C4-2B (cell line): ENCODE measurements around the gene GRIK2.
"Not testable (repeated sequence)": the region's sequence is repeated elsewhere in the genome, so short reads cannot be mapped to it uniquely, and the experiment has no call there.

Source experiments
- H3K27ac ChIP-seq: fragments of 450-650 bp; 2 replicates; pipeline ENCODE4 v1.5.1; 2017
- CTCF ChIP-seq: fragments of 450-650 bp; conservative IDR thresholded peaks from 2 replicates; pipeline ENCODE4 v1.5.1; 2017; ENCODE audit warnings: mild to moderate bottlenecking
- ZFX ChIP-seq: fragments of 450-650 bp; IDR thresholded peaks from 2 replicates; pipeline ENCODE4 v1.6.1; 2017

GRIK2 gene

DNA sequence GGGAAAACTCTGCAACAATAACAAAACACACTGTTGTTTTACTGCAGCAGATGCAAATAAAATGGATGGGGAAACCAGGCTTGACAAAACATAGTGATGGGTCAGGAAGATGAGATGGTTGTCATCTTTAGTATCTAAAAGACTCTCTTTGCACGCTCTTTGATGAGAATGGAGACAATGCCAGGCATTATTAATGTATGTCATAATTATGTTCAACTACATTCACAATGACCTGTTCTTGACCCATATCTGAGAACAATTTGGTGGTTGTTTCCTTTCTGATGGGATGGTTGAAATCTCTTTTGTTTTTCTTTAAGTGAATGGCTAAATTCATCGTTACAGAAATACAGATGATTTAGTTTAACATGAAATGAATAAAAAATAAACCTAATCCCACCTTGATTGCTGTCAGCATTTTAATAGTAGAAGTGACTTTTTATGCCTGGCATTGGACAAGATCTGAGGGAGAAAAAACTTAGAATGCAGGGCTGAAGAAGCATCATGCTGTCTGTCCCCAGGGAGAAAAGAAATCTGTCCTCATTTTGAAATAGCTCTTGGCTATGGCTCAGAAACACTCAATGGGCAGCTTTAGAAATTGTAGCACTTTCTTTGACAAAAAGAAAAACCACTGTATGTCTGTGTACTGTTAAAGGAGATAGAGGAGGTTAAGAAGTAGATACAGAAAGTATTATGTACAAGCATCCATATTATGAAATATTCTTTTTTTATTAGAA is 12.4 kb upstream of the GRIK2 start:
- TF ChIP-seq CTCF (no peak), ZFX (no peak)
- no peak overlapping the region for H3K27ac ChIP-seq

GRCh38 chr6:101383747-101384146 is 9.8 kb upstream of the GRIK2 start:
- H3K27ac ChIP-seq, result not testable (repeated sequence)

GRCh38 chr6:101386982-101387381 is 6.5 kb upstream of the GRIK2 start:
- no peak; the same call in 1 of the 2 replicates for TF ChIP-seq CTCF
- TF ChIP-seq ZFX, result no peak
- no peak overlapping the region for H3K27ac ChIP-seq

DNA sequence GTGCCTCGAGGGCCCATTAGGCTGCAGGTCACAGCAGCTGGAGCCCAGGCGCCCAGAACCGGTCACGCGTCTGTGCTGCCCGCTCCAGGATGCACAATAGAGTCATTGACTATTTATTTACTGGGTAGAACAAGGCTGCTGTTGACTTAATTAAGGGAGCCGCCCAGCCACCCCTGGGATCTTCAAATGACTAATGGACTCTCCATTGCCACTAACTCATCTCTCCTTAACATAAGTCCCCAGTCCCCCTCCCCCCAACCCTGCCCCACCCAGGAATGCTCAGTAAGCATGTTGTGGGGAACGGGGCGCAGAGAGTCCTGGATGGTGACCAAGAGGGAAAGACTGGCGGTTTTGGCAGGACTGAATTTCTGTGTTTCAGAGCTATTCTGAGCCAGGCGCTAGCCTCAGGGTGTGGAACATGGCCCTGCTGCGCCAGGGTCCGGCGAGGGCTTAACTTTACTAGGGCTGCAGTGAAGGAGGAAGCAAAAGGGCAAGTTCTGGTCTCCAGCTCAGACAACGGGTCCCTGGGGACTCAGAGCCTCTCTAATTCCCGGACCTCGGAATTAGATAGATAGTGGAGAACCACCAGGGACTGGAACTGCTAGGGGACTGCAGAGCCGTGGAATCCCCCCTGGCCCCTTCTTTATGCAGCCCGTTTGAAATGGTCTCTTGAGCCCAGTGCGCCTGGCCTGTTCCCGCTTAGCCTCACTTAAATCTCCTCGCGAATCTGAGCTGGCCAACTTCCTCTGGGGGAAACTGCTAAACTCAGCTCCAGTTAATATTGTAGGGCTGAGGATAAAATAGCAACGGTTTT is 1.5 kb upstream of the GRIK2 start:
- TF ChIP-seq CTCF (no peak), ZFX (no peak)
- no peak overlapping the region for H3K27ac ChIP-seq

- TF ChIP-seq CTCF, result no peak
- TF ChIP-seq ZFX, result no peak
- no peak overlapping the region for H3K27ac ChIP-seq
These were observed 800 bp upstream of the GRIK2 start for GRCh38 chr6:101392586-101393230.

- TF ChIP-seq ZFX (no peak), CTCF (peak; percentile 22)
- H3K27ac ChIP-seq, result peak overlapping the region; percentile 54
These were observed 332 bp downstream of the GRIK2 start for GRCh38 chr6:101393829-101394251.

DNA sequence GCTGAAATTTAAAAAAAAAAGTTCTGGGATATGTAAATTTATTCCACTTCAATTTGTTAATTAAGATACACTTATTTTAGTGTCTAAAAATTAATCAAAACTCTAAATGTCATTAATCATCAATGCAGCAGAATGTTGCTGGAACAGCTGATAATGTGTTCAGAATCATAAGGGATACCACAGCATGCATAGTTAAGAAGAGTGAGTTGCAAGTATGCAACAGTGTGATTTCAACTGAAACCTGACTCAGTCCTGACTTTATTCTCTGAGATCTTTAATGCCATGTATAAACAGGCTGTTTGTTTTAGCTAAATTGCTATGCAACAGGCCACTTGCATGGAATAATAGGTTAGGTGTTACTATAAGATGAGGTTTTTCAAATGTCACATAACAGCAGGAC is 1.4 kb downstream of the GRIK2 start:
- TF ChIP-seq ZFX, result no peak
- no peak overlapping the region for H3K27ac ChIP-seq

GRCh38 chr6:101395345-101395744 is 1.8 kb downstream of the GRIK2 start:
- TF ChIP-seq ZFX (no peak), CTCF (peak; percentile 36)
- H3K27ac ChIP-seq, result no peak overlapping the region
